ENCODE results near the gene EFCAB5. TPM values are rescaled to one million over a fixed set of nuclear protein-coding genes. Genes with fewer than 3 reads are reported as not detected.
"Not testable (repeated sequence)": the region's sequence is repeated elsewhere in the genome, so short reads cannot be mapped to it uniquely, and the experiment has no call there.

Gene EFCAB5
- total and polyA plus RNA-seq, 12 donors, result 0.03 to 1.4 (median 0.19) TPM; not detected in 6

DNA sequence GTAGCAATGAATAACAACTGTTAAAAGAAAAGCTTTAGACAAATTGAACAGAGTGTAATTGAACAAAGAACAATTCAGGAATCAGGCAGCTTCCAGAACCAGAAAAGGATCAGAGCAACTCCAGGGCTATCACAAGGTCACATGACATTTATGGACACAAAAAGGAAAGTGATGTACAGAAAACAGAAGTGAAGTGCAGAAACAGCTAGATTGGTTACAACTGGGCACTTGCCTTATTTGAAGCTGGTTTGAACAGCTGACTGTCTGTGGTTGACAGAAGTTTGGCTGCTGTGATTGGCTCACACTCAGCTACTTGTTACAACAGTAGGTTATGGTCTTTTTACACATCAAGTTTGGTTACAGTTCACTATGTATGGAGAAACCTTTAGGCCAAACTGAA lies 14.8 kb downstream of the EFCAB5 start:
- Histone ChIP-seq H3K27me3 (no peaks in the 10 kb centered on the region), H3K27ac (no peak overlapping the region), H3K36me3 (replicated peaks in 1 of 2) (no peaks in the 10 kb centered on the region), H3K4me1 (replicated peaks in 1 of 2) (no peaks in the 10 kb centered on the region), H3K4me3 (no peak overlapping the region), H3K9me3 (replicated peaks in 1 of 3) (no peaks in the 10 kb centered on the region)
- TF ChIP-seq, protein P1, sequence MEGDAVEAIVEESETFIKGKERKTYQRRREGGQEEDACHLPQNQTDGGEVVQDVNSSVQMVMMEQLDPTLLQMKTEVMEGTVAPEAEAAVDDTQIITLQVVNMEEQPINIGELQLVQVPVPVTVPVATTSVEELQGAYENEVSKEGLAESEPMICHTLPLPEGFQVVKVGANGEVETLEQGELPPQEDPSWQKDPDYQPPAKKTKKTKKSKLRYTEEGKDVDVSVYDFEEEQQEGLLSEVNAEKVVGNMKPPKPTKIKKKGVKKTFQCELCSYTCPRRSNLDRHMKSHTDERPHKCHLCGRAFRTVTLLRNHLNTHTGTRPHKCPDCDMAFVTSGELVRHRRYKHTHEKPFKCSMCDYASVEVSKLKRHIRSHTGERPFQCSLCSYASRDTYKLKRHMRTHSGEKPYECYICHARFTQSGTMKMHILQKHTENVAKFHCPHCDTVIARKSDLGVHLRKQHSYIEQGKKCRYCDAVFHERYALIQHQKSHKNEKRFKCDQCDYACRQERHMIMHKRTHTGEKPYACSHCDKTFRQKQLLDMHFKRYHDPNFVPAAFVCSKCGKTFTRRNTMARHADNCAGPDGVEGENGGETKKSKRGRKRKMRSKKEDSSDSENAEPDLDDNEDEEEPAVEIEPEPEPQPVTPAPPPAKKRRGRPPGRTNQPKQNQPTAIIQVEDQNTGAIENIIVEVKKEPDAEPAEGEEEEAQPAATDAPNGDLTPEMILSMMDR (IDR thresholded peaks at IDR 0.05), result no peak
- no peak for TF ChIP-seq POLR2A (IDR thresholded peaks at IDR 0.05)
- DNase-seq, result no peak
- intact Hi-C loops (cut with DNase I), result no loop called here

DNA sequence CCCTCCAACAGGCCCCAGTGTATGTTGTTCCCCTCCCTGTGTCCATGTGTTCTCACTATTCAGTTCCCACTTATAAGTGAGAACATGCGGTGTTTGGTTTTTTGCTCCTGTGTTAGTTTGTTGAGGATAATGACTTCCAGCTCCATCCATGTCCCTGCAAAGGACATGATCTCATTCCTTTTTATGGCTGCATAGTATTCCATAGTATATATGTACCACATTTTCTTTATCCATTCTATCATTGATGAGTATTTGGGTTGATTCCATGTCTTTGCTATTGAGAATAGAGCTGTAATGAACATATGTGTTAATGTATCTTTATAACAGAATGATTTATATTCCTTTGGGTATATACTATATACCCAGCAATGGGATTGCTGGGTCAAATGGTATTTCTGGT lies 16.1 kb downstream of the EFCAB5 start:
- H3K4me3 ChIP-seq; DNase-seq; H3K4me1 ChIP-seq (replicated peaks in 1 of 2); H3K9me3 ChIP-seq (replicated peaks in 1 of 3); H3K36me3 ChIP-seq (replicated peaks in 1 of 2); intact Hi-C loops (cut with DNase I); H3K27ac ChIP-seq; H3K27me3 ChIP-seq: not testable (repeated sequence)
- WGBS, 4 donors, result 75 to 96% (median 86%) methylated on average over 1 of the region's 1 CpG

DNA sequence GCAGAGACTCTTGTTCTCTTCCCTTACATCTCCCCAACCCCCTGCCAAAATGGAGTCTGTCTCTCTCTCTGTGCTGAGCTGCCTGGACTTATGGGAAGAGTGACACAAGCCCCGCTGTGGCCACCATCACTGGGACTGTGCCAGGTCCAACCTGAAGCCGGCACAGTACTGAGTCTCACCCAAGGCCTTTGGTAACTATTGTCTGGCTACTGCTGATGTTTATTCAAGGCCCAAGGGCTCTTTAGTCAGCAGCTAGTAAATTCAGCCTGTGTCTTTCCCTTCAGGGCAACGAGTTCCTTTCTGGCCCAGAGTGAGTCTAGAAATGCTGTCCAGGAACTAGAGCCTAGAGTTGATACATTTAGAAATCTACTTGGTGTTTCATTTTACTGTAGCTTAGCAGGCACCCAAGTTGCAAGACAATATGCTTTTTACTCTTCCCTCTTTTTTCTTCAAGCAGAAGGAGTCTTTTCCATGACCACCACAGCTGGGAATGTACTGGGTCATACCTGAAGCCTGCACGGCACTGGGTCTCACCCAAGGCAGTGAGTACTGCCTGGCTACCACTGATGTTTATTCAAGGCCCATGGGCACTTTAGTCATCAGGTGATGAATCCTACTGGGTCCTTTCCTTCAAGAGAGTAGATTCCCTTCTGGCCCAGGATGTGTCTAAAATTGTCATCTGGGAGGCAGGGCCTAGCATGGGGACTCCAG lies 17.7 kb downstream of the EFCAB5 start:
- intact Hi-C loops (cut with DNase I), result no loop called here
- Histone ChIP-seq H3K36me3 (replicated peaks in 1 of 2) (no peaks in the 10 kb centered on the region), H3K4me3 (no peak overlapping the region), H3K27me3 (no peaks in the 10 kb centered on the region), H3K9me3 (replicated peaks in 1 of 3) (no peaks in the 10 kb centered on the region), H3K27ac (no peak overlapping the region), H3K4me1 (replicated peaks in 1 of 2) (no peaks in the 10 kb centered on the region)
- no peak for DNase-seq
- TF ChIP-seq, protein P1 (IDR thresholded peaks at IDR 0.05), result no peak
- no peak for TF ChIP-seq POLR2A (IDR thresholded peaks at IDR 0.05)
- WGBS, 4 donors, result 58 to 65% (median 63%) methylated on average over 2 to 4 of the region's 4 CpGs

DNA sequence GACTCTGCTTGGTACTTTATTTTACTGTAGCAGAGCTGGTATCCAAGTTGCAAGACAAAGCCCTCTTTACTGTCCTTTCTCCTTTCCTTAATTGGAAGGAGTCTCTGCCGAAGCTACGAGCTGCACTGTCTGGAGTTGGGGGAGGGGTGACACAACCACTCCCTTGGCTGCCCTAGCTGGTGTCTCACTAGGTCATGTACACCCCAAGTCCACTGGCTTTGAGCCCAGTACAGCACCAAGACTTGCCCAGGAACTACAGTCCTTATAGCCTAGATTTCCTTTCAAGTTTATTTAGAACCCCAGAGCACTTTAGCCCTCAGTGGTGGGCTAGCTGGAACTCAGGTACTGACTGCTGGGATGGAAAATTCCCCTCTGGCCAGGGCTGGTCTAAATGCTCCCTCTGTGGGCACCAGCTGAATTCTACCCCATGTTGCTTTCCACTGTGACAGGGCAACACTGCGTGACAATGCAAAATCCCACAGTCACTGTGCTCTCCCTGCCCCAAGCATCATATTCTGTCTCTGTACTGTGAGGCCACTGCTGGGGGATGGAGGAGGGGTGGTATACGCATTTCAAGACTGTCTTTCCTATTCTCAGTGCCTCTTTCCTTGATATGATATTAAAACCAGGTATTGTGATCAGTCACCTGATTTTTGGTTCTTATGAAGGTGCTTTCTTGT lies 18.4 kb downstream of the EFCAB5 start:
- H3K9me3 ChIP-seq (replicated peaks in 1 of 3), result no peaks in the 10 kb centered on the region
- no peaks in the 10 kb centered on the region for H3K4me1 ChIP-seq (replicated peaks in 1 of 2)
- TF ChIP-seq, protein P1 (IDR thresholded peaks at IDR 0.05), result no peak
- TF ChIP-seq POLR2A (IDR thresholded peaks at IDR 0.05), result no peak
- H3K27me3 ChIP-seq, result no peaks in the 10 kb centered on the region
- H3K27ac ChIP-seq, result no peak overlapping the region
- 61 to 88% (median 81%) methylated on average over 4 of the region's 4 CpGs for WGBS, 4 donors
- H3K4me3 ChIP-seq, result no peak overlapping the region
- intact Hi-C loops (cut with DNase I), result no loop called here
- H3K36me3 ChIP-seq (replicated peaks in 1 of 2), result no peaks in the 10 kb centered on the region
- DNase-seq, result no peak

DNA sequence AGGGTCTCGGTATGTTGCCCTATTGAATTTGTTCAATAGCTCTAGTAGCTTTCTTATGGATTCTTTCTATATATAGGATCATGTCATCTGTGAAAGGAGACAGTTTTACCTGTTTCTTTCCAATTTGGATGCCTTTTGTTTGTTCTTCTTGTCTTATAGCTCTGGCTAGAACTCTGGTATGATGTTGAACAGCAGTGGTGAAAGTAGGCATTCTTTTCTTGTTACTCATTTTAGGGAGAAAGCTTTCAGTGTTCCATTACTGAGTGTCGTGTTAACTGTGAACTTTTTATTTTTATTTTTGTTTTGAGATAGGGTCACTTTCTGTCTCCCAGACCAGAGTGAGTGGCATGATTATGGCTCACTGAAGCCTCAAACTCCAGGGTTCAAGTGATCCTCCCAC lies 21.2 kb downstream of the EFCAB5 start:
- WGBS, 4 donors, result 87 to 91% (median 88%) methylated on average over 2 of the region's 2 CpGs
- intact Hi-C loops (cut with DNase I), result no loop called here
- Histone ChIP-seq H3K4me3 (no peak overlapping the region), H3K27ac (no peak overlapping the region), H3K27me3 (no peaks in the 10 kb centered on the region), H3K36me3 (replicated peaks in 1 of 2) (no peaks in the 10 kb centered on the region), H3K9me3 (replicated peaks in 1 of 3) (no peaks in the 10 kb centered on the region), H3K4me1 (replicated peaks in 1 of 2) (no peaks in the 10 kb centered on the region)
- TF ChIP-seq POLR2A (IDR thresholded peaks at IDR 0.05), result no peak
- TF ChIP-seq, protein P1 (IDR thresholded peaks at IDR 0.05), result no peak
- no peak for DNase-seq

Measured in adrenal gland (tissue), 12 donors.